Spinal cord (tissue), 10 donors: ENCODE results near the gene DEFB114. TPM values are rescaled to one million over a fixed set of nuclear protein-coding genes. Genes with fewer than 3 reads are reported as not detected.

Experiments used
- DNase-seq, 6 donors: peaks; one replicate each; pipeline versions ENCODE4 v3.0.0 to v3.0.0-alpha.2; 2013 to 2015; ENCODE audit warnings: low spot score in 6 of 6, low read depth in 4 of 6
- H3K27ac ChIP-seq: one replicate; pipeline ENCODE4 v1.5.1; 2013; ENCODE audit warnings: low read depth, low read length, control low read depth
- H3K27me3 ChIP-seq: one replicate; pipeline ENCODE4 v1.6.1; 2013; ENCODE audit warnings: low read length; ENCODE audit not compliant: control insufficient read depth, insufficient read depth
- H3K36me3 ChIP-seq: one replicate; pipeline ENCODE4 v1.6.1; 2013; ENCODE audit warnings: low read length; ENCODE audit not compliant: control insufficient read depth, insufficient read depth
- H3K4me1 ChIP-seq: one replicate; pipeline ENCODE4 v1.6.1; 2013; ENCODE audit warnings: low read length; ENCODE audit not compliant: control insufficient read depth, insufficient read depth
- H3K4me3 ChIP-seq: one replicate; pipeline ENCODE4 v1.5.1; 2013; ENCODE audit warnings: low read depth, low read length, control low read depth
- H3K9me3 ChIP-seq: one replicate; pipeline ENCODE4 v1.6.1; 2013; ENCODE audit warnings: low read length; ENCODE audit not compliant: control insufficient read depth, insufficient read depth
- WGBS: methylation state at CpG from one replicate; pipeline ENCODE4 v1.1.5; 2013; ENCODE audit warnings: missing lambda C conversion rate; ENCODE audit not compliant: insufficient coverage; 5-methylcytosine and 5-hydroxymethylcytosine counted together
- polyA plus RNA-seq, 2 donors: library from polyadenylated mRNA; unstranded; fragments of 120-200 nt; gene quantifications; one replicate each; pipeline ENCODE4 v1.2.1, GENCODE V29; 2013; ENCODE audit not compliant: insufficient read length in 2 of 2
- total RNA-seq, 2 donors: library from RNA; depleted of rRNA in 1 of 2; stranded (reverse); fragments of 120-200 nt in 1 of 2; fragments of >200 nt in 1 of 2; gene quantifications; one replicate each; pipeline versions ENCODE4 v1.2.3 to v1.2.4, GENCODE V29; 2013 to 2014
- donor health status: healthy.

Gene DEFB114
- total and polyA plus RNA-seq, 4 donors: not detected

GRCh38 chr6:49919261-49919660, 44.7 kb downstream of the DEFB114 start:
- Histone ChIP-seq H3K4me1 (peaks cover 3% of the 10 kb centered on the region), H3K36me3 (no peaks in the 10 kb centered on the region), H3K9me3 (no peaks in the 10 kb centered on the region), H3K27me3 (no peaks in the 10 kb centered on the region), H3K4me3 (no peak overlapping the region), H3K27ac (no peak overlapping the region)
- WGBS: 28% methylated on average over 3 of the region's 4 CpGs
- DNase-seq: peak in 1 of 6 donors; percentile 62

GRCh38 chr6:49918787-49919186, 45.2 kb downstream of the DEFB114 start:
- WGBS: 24% methylated on average over 2 of the region's 2 CpGs
- Histone ChIP-seq H3K4me1 (peaks cover 3% of the 10 kb centered on the region), H3K4me3 (no peak overlapping the region), H3K9me3 (no peaks in the 10 kb centered on the region), H3K27me3 (no peaks in the 10 kb centered on the region), H3K27ac (no peak overlapping the region), H3K36me3 (no peaks in the 10 kb centered on the region)
- DNase-seq: peak in 1 of 6 donors; percentile 47

DNA sequence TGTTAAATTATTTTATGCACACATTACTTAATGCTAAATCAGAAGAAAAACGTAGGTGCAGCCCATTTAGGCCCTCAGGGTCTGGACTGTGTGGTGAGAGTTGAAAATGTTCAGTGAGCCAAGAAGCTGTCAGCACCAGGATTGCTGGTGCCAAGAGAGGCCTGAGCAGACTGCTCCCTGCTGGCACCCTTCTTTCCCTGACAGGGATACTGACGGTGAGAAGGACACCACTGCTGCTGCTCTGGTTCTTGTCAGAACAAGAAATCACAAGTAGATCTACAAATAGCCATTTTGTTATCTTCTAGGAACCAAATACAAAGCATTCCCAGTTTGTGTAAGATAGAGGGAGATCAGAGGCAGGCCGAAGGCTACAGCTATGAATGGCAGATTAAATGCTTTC, 48.9 kb downstream of the DEFB114 start:
- Histone ChIP-seq H3K36me3 (no peaks in the 10 kb centered on the region), H3K4me3 (no peak overlapping the region), H3K9me3 (no peaks in the 10 kb centered on the region), H3K4me1 (peaks cover 3% of the 10 kb centered on the region), H3K27ac (no peak overlapping the region), H3K27me3 (no peaks in the 10 kb centered on the region)
- 25% methylated on average over 1 of the region's 3 CpGs for WGBS
- peak in 2 of 6 donors; percentile 57 to 90 for DNase-seq

DNA sequence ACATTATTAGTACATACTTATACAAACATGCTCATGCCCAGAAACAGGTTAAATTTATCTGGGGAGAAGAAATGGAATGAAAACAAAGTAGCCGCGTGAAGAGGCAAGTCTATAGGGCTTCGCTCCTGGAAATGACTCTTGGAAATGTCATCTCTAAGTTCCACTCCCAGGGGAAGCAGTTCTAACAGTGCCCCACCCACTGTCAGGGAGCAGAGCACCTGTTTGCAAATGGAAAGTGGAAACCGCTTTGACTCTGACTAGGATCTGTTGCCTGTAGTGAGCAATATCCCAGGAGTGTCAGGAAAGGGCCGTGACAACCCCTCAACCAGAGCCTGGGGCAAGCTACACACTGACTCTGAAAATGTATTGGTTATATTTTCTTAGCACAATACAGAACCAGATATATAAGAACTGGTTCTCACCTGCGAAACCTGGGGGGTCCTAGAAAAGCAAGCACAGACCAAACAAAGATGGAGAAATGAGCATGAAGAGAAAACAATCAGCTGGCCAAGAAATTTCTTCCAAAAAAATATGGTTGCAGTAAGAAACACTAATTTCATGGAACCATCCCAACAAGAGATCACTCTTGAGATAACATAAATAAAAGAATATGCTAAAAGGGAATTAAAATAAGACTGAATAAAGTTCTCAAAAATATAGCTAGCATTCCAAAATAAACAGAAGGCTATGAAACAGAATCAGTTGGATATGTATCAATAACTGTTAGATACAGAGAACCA, 50.2 kb downstream of the DEFB114 start:
- Histone ChIP-seq H3K27me3 (no peaks in the 10 kb centered on the region), H3K9me3 (no peaks in the 10 kb centered on the region), H3K27ac (no peak overlapping the region), H3K36me3 (no peaks in the 10 kb centered on the region), H3K4me3 (no peak overlapping the region), H3K4me1 (peaks cover 3% of the 10 kb centered on the region)
- 39% methylated on average over 2 of the region's 6 CpGs for WGBS
- peak in 1 of 6 donors; percentile 80 for DNase-seq

DNA sequence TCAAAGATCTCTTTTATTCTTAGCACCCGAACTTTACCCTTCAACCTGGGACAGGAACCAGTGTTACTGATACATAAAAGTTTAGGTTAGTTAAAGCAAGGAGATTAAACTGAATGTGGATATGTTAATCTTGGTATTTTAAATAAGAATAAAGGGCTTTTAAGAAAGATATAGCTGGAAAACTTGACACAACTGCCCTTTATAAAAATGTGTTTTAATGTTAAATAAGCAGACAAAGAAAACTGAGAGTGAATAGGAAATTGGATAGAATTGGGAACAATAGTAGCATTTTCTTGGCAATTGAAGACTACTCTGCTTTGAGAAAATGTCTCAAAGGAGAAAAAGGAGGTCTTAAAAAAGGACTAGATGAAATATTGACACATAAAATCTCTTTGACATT, 51.8 kb downstream of the DEFB114 start:
- DNase-seq: no peak
- no peaks in the 10 kb centered on the region for H3K27me3 ChIP-seq
- no CpG with 5 or more reads among the region's 1 CpG for WGBS
- peaks cover 3% of the 10 kb centered on the region for H3K4me1 ChIP-seq
- no peak overlapping the region for H3K27ac ChIP-seq
- no peaks in the 10 kb centered on the region for H3K36me3 ChIP-seq
- H3K9me3 ChIP-seq: no peaks in the 10 kb centered on the region
- H3K4me3 ChIP-seq: no peak overlapping the region

DNA sequence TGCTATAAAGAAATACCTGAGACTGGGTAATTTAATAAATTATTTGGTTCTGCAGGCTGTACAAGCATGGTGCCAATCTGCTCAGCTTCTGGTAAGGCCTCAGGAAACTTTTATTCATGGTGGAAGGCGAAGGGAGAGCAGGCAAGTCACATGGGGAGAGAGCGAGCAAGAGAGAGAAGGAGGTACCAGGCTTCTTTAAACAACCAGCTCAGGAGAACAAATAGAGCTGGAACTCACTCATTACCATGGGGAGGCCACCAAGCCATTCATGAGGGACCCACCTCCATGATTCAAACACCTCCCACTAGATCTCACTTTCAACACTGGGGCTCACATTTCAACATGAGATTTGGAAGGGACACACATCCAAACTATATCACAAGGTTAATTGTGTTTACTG, 52.7 kb downstream of the DEFB114 start:
- Histone ChIP-seq H3K27ac (no peak overlapping the region), H3K27me3 (no peaks in the 10 kb centered on the region), H3K4me3 (no peak overlapping the region), H3K9me3 (no peaks in the 10 kb centered on the region), H3K4me1 (peaks cover 3% of the 10 kb centered on the region), H3K36me3 (no peaks in the 10 kb centered on the region)
- DNase-seq: no peak
- 82% methylated on average over 1 of the region's 2 CpGs for WGBS

Other genes starting within 250 kb of the DEFB114 start
- gene CRISP3, start 219.8 kb downstream of the DEFB114 start, total RNA-seq: 1 to 10 TPM in 1 of 2 donors, under 1 TPM in 1; 0.22 to 5.4 TPM
- not detected for gene CRISP3, start 219.8 kb downstream of the DEFB114 start, polyA plus RNA-seq
- gene PGK2, start 176.9 kb downstream of the DEFB114 start, total RNA-seq: not detected
- gene PGK2, start 176.9 kb downstream of the DEFB114 start, polyA plus RNA-seq: not detected
- gene CRISP1, start 97.6 kb downstream of the DEFB114 start, total RNA-seq: not detected
- gene CRISP1, start 97.6 kb downstream of the DEFB114 start, polyA plus RNA-seq: not detected
- not detected for gene DEFB113, start 5.5 kb upstream of the DEFB114 start, total RNA-seq
- gene DEFB113, start 5.5 kb upstream of the DEFB114 start, polyA plus RNA-seq: not detected
- not detected for gene DEFB110, start 57.8 kb upstream of the DEFB114 start, total RNA-seq
- not detected for gene DEFB110, start 57.8 kb upstream of the DEFB114 start, polyA plus RNA-seq
- not detected for gene DEFB112, start 85.8 kb upstream of the DEFB114 start, total RNA-seq
- gene DEFB112, start 85.8 kb upstream of the DEFB114 start, polyA plus RNA-seq: not detected